Caco-2 (cell line): ENCODE results near the gene NUAK1. TPM values are rescaled to one million over a fixed set of nuclear protein-coding genes. Genes with fewer than 3 reads are reported as not detected.

Experiments
- BruUV-seq: library from RNA; stranded (reverse); fragments of 400-500 nt; replicated peaks from 2 replicates; lab custom pipeline; 2021; lab: Mats Ljungman, UMichigan
- CTCF ChIA-PET: fragments of 300-600 bp; sonication (Branson Sonifier 250); formaldehyde crosslinking; loops from one replicate; lab custom pipeline; 2022; ENCODE audit warnings: antibody characterized with exemption; lab: Charles Lee
- POLR2A ChIA-PET: fragments of 300-600 bp; sonication (Branson Sonifier 250); formaldehyde crosslinking; loops from one replicate; lab custom pipeline; 2022; ENCODE audit warnings: antibody characterized with exemption; lab: Charles Lee
- DNase-seq, 2 experiments: peaks; one replicate each; pipeline versions ENCODE4 v3.0.0 to v3.0.0-alpha.2; 2020 to 2022
- H3K27me3 ChIP-seq: replicated peaks from 2 replicates; pipeline ENCODE4 v1.6.0; 2011; ENCODE audit warnings: low read length; ENCODE audit not compliant: control insufficient read depth, insufficient read depth
- H3K36me3 ChIP-seq: 2 replicates; pipeline ENCODE4 v1.5.1; 2011; ENCODE audit warnings: low read length; ENCODE audit not compliant: control insufficient read depth, insufficient read depth
- H3K4me1 ChIP-seq: fragments of 250-450 bp; sonication (Bioruptor Pico); 2 replicates; pipeline ENCODE4 v1.5.1; 2020; ENCODE audit warnings: mild to moderate bottlenecking
- H3K4me3 ChIP-seq: 2 replicates; pipeline ENCODE4 v1.5.1; 2011; ENCODE audit warnings: low read depth, mild to moderate bottlenecking, control low read depth, low read length
- H3K9me3 ChIP-seq: fragments of 250-450 bp; sonication (Bioruptor Pico); 2 replicates; pipeline ENCODE4 v1.5.1; 2020; ENCODE audit warnings: mild to moderate bottlenecking, moderate library complexity
- H3K27ac Mint-ChIP-seq: one replicate; pipeline ENCODE4 v1.8.0; 2022; ENCODE audit warnings: mixed read lengths; ENCODE audit not compliant: unreplicated experiment
- H3K27me3 Mint-ChIP-seq: one replicate; pipeline ENCODE4 v1.8.0; 2022; ENCODE audit warnings: mixed read lengths; ENCODE audit not compliant: insufficient read depth, unreplicated experiment
- H3K36me3 Mint-ChIP-seq: one replicate; pipeline ENCODE4 v1.8.0; 2022; ENCODE audit warnings: mild to moderate bottlenecking, mixed read lengths; ENCODE audit not compliant: insufficient read depth, unreplicated experiment
- H3K4me1 Mint-ChIP-seq: one replicate; pipeline ENCODE4 v1.8.0; 2022; ENCODE audit warnings: low read depth, mixed read lengths; ENCODE audit not compliant: unreplicated experiment
- H3K4me3 Mint-ChIP-seq: one replicate; pipeline ENCODE4 v1.8.0; 2022; ENCODE audit warnings: mild to moderate bottlenecking, moderate library complexity, mixed read lengths; ENCODE audit not compliant: unreplicated experiment
- H3K9me3 Mint-ChIP-seq: one replicate; pipeline ENCODE4 v1.8.0; 2022; ENCODE audit warnings: mixed read lengths; ENCODE audit not compliant: unreplicated experiment
- CTCF ChIP-seq, 2 experiments: fragments of 200-600 bp in 1 of 2; IDR thresholded peaks; 1 replicate in 1 of 2; 2 replicates in 1 of 2; pipeline versions ENCODE4 v1.5.1 to v1.8.0; 2011 to 2022; ENCODE audit warnings: antibody characterized with exemption in 1 of 2, control low read depth in 1 of 2, inconsistent platforms in 1 of 2, low read depth in 1 of 2, low read length in 1 of 2, mild to moderate bottlenecking in 1 of 2, moderate library complexity in 1 of 2; ENCODE audit not compliant: insufficient read depth in 1 of 2, severe bottlenecking in 1 of 2, unreplicated experiment in 1 of 2
- intact Hi-C: fragments of 100-400 bp; cut with micrococcal nuclease; formaldehyde crosslinking; loops from one replicate; pipeline ENCODE4 v1.10.0; 2022; ENCODE audit not compliant: unreplicated experiment
- total RNA-seq: library from RNA; stranded (reverse); gene quantifications from 2 replicates; pipeline ENCODE4 v1.2.3, GENCODE V29; 2022

NUAK1 gene
- total RNA-seq, 1 experiment from 2014 or later = 3.7 TPM

- ChIA-PET CTCF (no interaction called here), POLR2A (no interaction called here)
- Mint-ChIP-seq H3K36me3 (peaks cover 8% of the 10 kb centered on the region), H3K9me3 (no peaks in the 10 kb centered on the region), H3K4me3 (no peak overlapping the region), H3K27ac (no peak overlapping the region), H3K27me3 (no peaks in the 10 kb centered on the region), H3K4me1 (peaks cover 10% of the 10 kb centered on the region)
- Histone ChIP-seq H3K4me1 (peaks cover 10% of the 10 kb centered on the region; the same call in 1 of the 2 replicates), H3K9me3 (no peaks in the 10 kb centered on the region), H3K36me3 (no peaks in the 10 kb centered on the region), H3K27me3 (no peaks in the 10 kb centered on the region), H3K4me3 (no peak overlapping the region)
- BruUV-seq = no TSS peak
- intact Hi-C loops = no loop called here
- no peak for TF ChIP-seq CTCF (IDR thresholded peaks at IDR 0.05; ENCODE audit: insufficient read depth in 1 of 2, low read depth in 1 of 2, low read length in 1 of 2, severe bottlenecking in 1 of 2, unreplicated experiment in 1 of 2)
- no peak for DNase-seq
Measured at GRCh38 chr12:106088246-106088808, 50.4 kb downstream of the NUAK1 start.

- Mint-ChIP-seq H3K27me3 (no peaks in the 10 kb centered on the region), H3K4me3 (no peak overlapping the region), H3K36me3 (peaks cover 5% of the 10 kb centered on the region), H3K27ac (no peak overlapping the region), H3K9me3 (no peaks in the 10 kb centered on the region), H3K4me1 (peaks cover 23% of the 10 kb centered on the region)
- Histone ChIP-seq H3K4me3 (no peak overlapping the region), H3K9me3 (no peaks in the 10 kb centered on the region), H3K36me3 (no peaks in the 10 kb centered on the region), H3K27me3 (no peaks in the 10 kb centered on the region), H3K4me1 (peaks cover 23% of the 10 kb centered on the region)
- intact Hi-C loops = no loop called here
- no TSS peak for BruUV-seq
- CTCF ChIA-PET = no interaction called here
- TF ChIP-seq CTCF (IDR thresholded peaks at IDR 0.05; ENCODE audit: insufficient read depth in 1 of 2, low read depth in 1 of 2, low read length in 1 of 2, severe bottlenecking in 1 of 2, unreplicated experiment in 1 of 2) = no peak
- POLR2A ChIA-PET = no interaction called here
- no peak for DNase-seq
Measured at GRCh38 chr12:106086696-106087095, 52.1 kb downstream of the NUAK1 start.

GRCh38 chr12:106085213-106085612 lies 53.5 kb downstream of the NUAK1 start:
- CTCF ChIA-PET = no interaction called here
- intact Hi-C loops = no loop called here
- no peaks in the 10 kb centered on the region for H3K27me3 ChIP-seq
- POLR2A ChIA-PET = no interaction called here
- peaks cover 38% of the 10 kb centered on the region for H3K4me1 ChIP-seq
- H3K9me3 ChIP-seq = no peaks in the 10 kb centered on the region
- Mint-ChIP-seq H3K27ac (no peak overlapping the region), H3K4me3 (no peak overlapping the region), H3K27me3 (no peaks in the 10 kb centered on the region), H3K4me1 (peaks cover 29% of the 10 kb centered on the region), H3K9me3 (no peaks in the 10 kb centered on the region), H3K36me3 (peaks cover 5% of the 10 kb centered on the region)
- no peaks in the 10 kb centered on the region for H3K36me3 ChIP-seq
- H3K4me3 ChIP-seq = no peak overlapping the region
- TF ChIP-seq CTCF (IDR thresholded peaks at IDR 0.05; ENCODE audit: insufficient read depth in 1 of 2, low read depth in 1 of 2, low read length in 1 of 2, severe bottlenecking in 1 of 2, unreplicated experiment in 1 of 2) = no peak
- DNase-seq = no peak
- no TSS peak for BruUV-seq
